Stomach (tissue), 9 donors: Measurements from ENCODE around the gene ZC3H7B. TPM values are rescaled to one million over a fixed set of nuclear protein-coding genes. Genes with fewer than 3 reads are reported as not detected.

ENCODE experiments used
- DNase-seq, 2 donors: peaks; one replicate each; pipeline versions ENCODE4 v3.0.0 to v3.0.0-alpha.2; 2013 to 2019
- H3K27ac ChIP-seq, 5 donors: fragments of 200-600 bp in 4 of 5; sonication (generic) in 4 of 5; one replicate each; pipeline ENCODE4 v1.5.1; 2013 to 2019; ENCODE audit warnings: mild to moderate bottlenecking in 1 of 5, moderate library complexity in 1 of 5
- H3K27me3 ChIP-seq, 3 donors: fragments of 200-600 bp; sonication (generic); one replicate each; pipeline ENCODE4 v1.5.1; 2017 to 2019; ENCODE audit warnings: mixed run types in 1 of 3
- H3K36me3 ChIP-seq, 4 donors: fragments of 200-600 bp; sonication (generic); 1 replicate in 3 of 4; 2 replicates in 1 of 4; pipeline ENCODE4 v1.5.1; 2016 to 2019
- H3K4me1 ChIP-seq, 4 donors: fragments of 200-600 bp; sonication (generic); one replicate each; pipeline ENCODE4 v1.5.1; 2016 to 2019
- H3K4me3 ChIP-seq, 4 donors: fragments of 200-600 bp; sonication (generic) in 3 of 4; one replicate each; pipeline ENCODE4 v1.5.1; 2016 to 2019; ENCODE audit warnings: mild to moderate bottlenecking in 1 of 4
- H3K9me3 ChIP-seq, 4 donors: fragments of 200-600 bp; sonication (generic); one replicate each; pipeline ENCODE4 v1.5.1; 2016 to 2019
- CTCF ChIP-seq, 7 experiments: fragments of 450-650 bp in 4 of 7; fragments of 200-600 bp in 3 of 7; sonication (generic) in 3 of 7; IDR thresholded peaks; one replicate each; pipeline ENCODE4 v1.5.1; 2016 to 2019; ENCODE audit warnings: antibody characterized with exemption in 7 of 7, control low read depth in 2 of 7, mild to moderate bottlenecking in 1 of 7
- EP300 ChIP-seq: sonication (generic); formaldehyde crosslinking; IDR thresholded peaks from one replicate; pipeline ENCODE4 v1.6.1; 2017; ENCODE audit warnings: antibody characterized with exemption
- POLR2A ChIP-seq, 4 donors: fragments of 450-650 bp; IDR thresholded peaks; one replicate each; pipeline ENCODE4 v1.6.1; 2016; ENCODE audit warnings: antibody characterized with exemption in 4 of 4, control low read depth in 2 of 4, mild to moderate bottlenecking in 1 of 4, moderate library complexity in 1 of 4
- POLR2AphosphoS5 ChIP-seq, 3 donors: sonication (generic); formaldehyde crosslinking; IDR thresholded peaks; one replicate each; pipeline ENCODE4 v1.6.1; 2016; ENCODE audit warnings: antibody characterized with exemption in 3 of 3
- WGBS, 5 donors: extraction: QIAGEN DNeasy Blood & Tissue Kit in 3 of 5; methylation state at CpG; one replicate each; pipeline versions ENCODE4 v1.1.5 to v1.1.7; 2013 to 2018; 5-methylcytosine and 5-hydroxymethylcytosine counted together
- intact Hi-C: fragments of 100-400 bp; cut with DNase I; formaldehyde crosslinking; loops from one replicate; pipeline ENCODE4 v1.15.1; 2023; ENCODE audit warnings: low total_unique reads
- polyA plus RNA-seq, 3 donors: library from polyadenylated mRNA; stranded (reverse); fragments of 200-250 nt; gene quantifications; one replicate each; pipeline ENCODE4 v1.2.3, GENCODE V29; 2013
- total RNA-seq, 5 donors: library from RNA; depleted of rRNA; stranded (reverse); fragments of >200 nt; gene quantifications; one replicate each; pipeline versions ENCODE4 v1.1.0 to v1.2.3, GENCODE V29; 2014 to 2016
- donor health status: healthy with polysubstance abuse.
- donor health status: Bipolar disorder and iron deficiency.
- donor health status: healthy.

The ZC3H7B gene
- total and polyA plus RNA-seq, 8 donors, result 4.7 to 40.1 (median 26.2) TPM

DNA sequence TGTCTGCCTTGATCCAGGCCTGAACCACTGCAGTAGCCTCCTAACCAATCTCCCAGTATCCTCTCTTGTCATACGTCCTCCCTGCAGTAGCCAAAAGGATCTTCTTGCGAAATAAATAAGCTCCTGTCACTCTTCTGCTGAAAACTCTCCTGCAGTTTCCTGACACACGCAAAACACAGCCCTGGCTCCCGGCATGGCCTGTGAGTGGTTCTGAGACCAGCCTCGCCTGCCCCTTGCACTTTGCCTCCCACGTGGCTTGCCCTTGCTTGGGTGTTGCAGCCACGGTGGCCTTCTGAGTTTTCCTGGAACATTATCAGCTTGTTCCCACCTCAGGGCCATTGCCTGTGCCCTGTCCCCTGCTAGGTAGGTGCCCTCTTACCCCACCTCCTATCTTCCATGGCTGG lies 7.2 kb downstream of the ZC3H7B start:
- Histone ChIP-seq H3K4me1 (peaks cover 0 to 38% (median 18%) of the 10 kb centered on the region in 4 donors), H3K27ac (peak overlapping the region in 3 of 5 donors; percentile 33 to 51 (median 46)), H3K4me3 (no peak overlapping the region), H3K36me3 (peaks cover 0 to 26% (median 17%) of the 10 kb centered on the region in 4 donors), H3K27me3 (no peaks in the 10 kb centered on the region), H3K9me3 (no peaks in the 10 kb centered on the region)
- WGBS, 5 donors, result 59 to 73% (median 67%) methylated on average over 7 of the region's 7 CpGs
- TF ChIP-seq EP300, result no peak
- no peak for TF ChIP-seq CTCF (IDR thresholded peaks at IDR 0.05)
- no peak for TF ChIP-seq POLR2AphosphoS5 (IDR thresholded peaks at IDR 0.05)
- TF ChIP-seq POLR2A (IDR thresholded peaks at IDR 0.05), result no peak
- intact Hi-C loops, result no loop called here
- DNase-seq, result peak in 1 of 2 donors; percentile 26

GRCh38 chr22:41310336-41310735 lies 9.0 kb downstream of the ZC3H7B start:
- Histone ChIP-seq H3K4me1 (peaks cover 0 to 23% (median 11%) of the 10 kb centered on the region in 4 donors), H3K27ac (no peak overlapping the region), H3K27me3 (no peaks in the 10 kb centered on the region), H3K36me3 (peaks cover 0 to 24% (median 19%) of the 10 kb centered on the region in 4 donors), H3K9me3 (no peaks in the 10 kb centered on the region), H3K4me3 (no peak overlapping the region)
- WGBS, 5 donors, result 73 to 93% (median 82%) methylated on average over 1 of the region's 1 CpG
- intact Hi-C loops, result no loop called here
- no peak for DNase-seq
- TF ChIP-seq EP300 (no peak), POLR2AphosphoS5 (IDR thresholded peaks at IDR 0.05) (no peak), CTCF (IDR thresholded peaks at IDR 0.05) (no peak)

GRCh38 chr22:41311487-41311886 lies 10.2 kb downstream of the ZC3H7B start:
- WGBS, 5 donors, result 83 to 90% (median 88%) methylated on average over 5 of the region's 5 CpGs
- Histone ChIP-seq H3K27ac (no peak overlapping the region), H3K4me1 (peaks cover 0 to 17% (median 8%) of the 10 kb centered on the region in 4 donors), H3K36me3 (peaks cover 0 to 35% (median 23%) of the 10 kb centered on the region in 4 donors), H3K4me3 (no peak overlapping the region), H3K27me3 (no peaks in the 10 kb centered on the region), H3K9me3 (no peaks in the 10 kb centered on the region)
- no peak for TF ChIP-seq EP300
- no peak for TF ChIP-seq POLR2A (IDR thresholded peaks at IDR 0.05)
- TF ChIP-seq CTCF (IDR thresholded peaks at IDR 0.05), result no peak
- TF ChIP-seq POLR2AphosphoS5 (IDR thresholded peaks at IDR 0.05), result no peak
- DNase-seq, result no peak
- intact Hi-C loops, result no loop called here

DNA sequence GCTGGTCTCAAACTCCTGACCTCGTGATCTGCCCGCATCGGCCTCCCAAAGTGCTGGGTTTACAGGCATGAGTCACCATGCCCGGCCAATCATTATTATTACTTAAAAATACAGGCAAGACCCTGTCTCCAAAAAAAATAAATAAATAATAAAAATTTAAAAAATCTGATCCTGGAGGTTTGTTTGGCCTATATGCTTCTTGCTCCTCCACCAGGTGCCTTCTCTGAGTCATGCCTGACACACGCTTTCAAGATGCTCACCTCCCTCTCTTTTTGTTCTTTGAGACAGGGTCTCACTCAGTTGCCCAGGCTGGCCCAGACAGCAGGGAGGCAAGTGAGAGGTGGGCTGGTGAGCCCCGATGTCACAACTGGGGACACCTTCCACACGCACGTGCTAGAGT lies 13.5 kb downstream of the ZC3H7B start:
- Histone ChIP-seq H3K27me3 (no peaks in the 10 kb centered on the region), H3K36me3 (peaks cover 0 to 29% (median 17%) of the 10 kb centered on the region in 4 donors), H3K27ac (no peak overlapping the region), H3K4me1 (no peaks in the 10 kb centered on the region), H3K9me3 (no peaks in the 10 kb centered on the region), H3K4me3 (no peak overlapping the region)
- WGBS, 5 donors, result 93 to 98% (median 96%) methylated on average over 8 of the region's 8 CpGs
- DNase-seq, result no peak
- no peak for TF ChIP-seq POLR2AphosphoS5 (IDR thresholded peaks at IDR 0.05)
- no peak for TF ChIP-seq CTCF (IDR thresholded peaks at IDR 0.05)
- no peak for TF ChIP-seq EP300
- TF ChIP-seq POLR2A (IDR thresholded peaks at IDR 0.05), result no peak
- intact Hi-C loops, result no loop called here
